IPS-NIHi11 (cell line): ENCODE results near the gene GTF3A.
"Not testable (repeated sequence)": the region's sequence is repeated elsewhere in the genome, so short reads cannot be mapped to it uniquely, and the experiment has no call there.

ENCODE experiments used
- DNase-seq: peaks from one replicate; pipeline ENCODE4 v3.0.0; 2012; ENCODE audit warnings: mixed read lengths, low spot score

The GTF3A gene

GRCh38 chr13:27424246-27425157 lies at the start of gene GTF3A:
Gene GTF3A (plus strand): TSS chr13:27424619.
- DNase-seq, result peak; percentile 100

- peak; percentile 75 for DNase-seq
Observed at GRCh38 chr13:27374650-27375049, 49.8 kb upstream of the GTF3A start.

- peak; percentile 78 for DNase-seq
Observed at GRCh38 chr13:27375686-27376326, 48.6 kb upstream of the GTF3A start.

- DNase-seq, result no peak
Observed at GRCh38 chr13:27379126-27379525, 45.3 kb upstream of the GTF3A start.

GRCh38 chr13:27379694-27380641 lies 44.5 kb upstream of the GTF3A start:
- peak; percentile 74 for DNase-seq

GRCh38 chr13:27381601-27382000 lies 42.8 kb upstream of the GTF3A start:
- no peak for DNase-seq

GRCh38 chr13:27383104-27383921 lies 41.1 kb upstream of the GTF3A start:
- no peak for DNase-seq

GRCh38 chr13:27384285-27384684 lies 40.1 kb upstream of the GTF3A start:
- no peak for DNase-seq

GRCh38 chr13:27388241-27388640 lies 36.2 kb upstream of the GTF3A start:
- DNase-seq, result no peak

GRCh38 chr13:27389891-27390290 lies 34.5 kb upstream of the GTF3A start:
- no peak for DNase-seq

- no peak for DNase-seq
Observed at GRCh38 chr13:27391471-27391870, 32.9 kb upstream of the GTF3A start.

- DNase-seq, result no peak
Observed at GRCh38 chr13:27393101-27393500, 31.3 kb upstream of the GTF3A start.

GRCh38 chr13:27395007-27395510 lies 29.4 kb upstream of the GTF3A start:
- peak; percentile 1 for DNase-seq

GRCh38 chr13:27396252-27396846 lies 28.1 kb upstream of the GTF3A start:
- DNase-seq, result no peak

GRCh38 chr13:27398360-27398759 lies 26.1 kb upstream of the GTF3A start:
- no peak for DNase-seq

GRCh38 chr13:27400405-27400804 lies 24.0 kb upstream of the GTF3A start:
- DNase-seq, result not testable (repeated sequence)

- DNase-seq, result no peak
Observed at GRCh38 chr13:27401210-27401609, 23.2 kb upstream of the GTF3A start.

GRCh38 chr13:27403203-27403678 lies 21.2 kb upstream of the GTF3A start:
- DNase-seq, result peak; percentile 26

GRCh38 chr13:27403727-27404385 lies 20.6 kb upstream of the GTF3A start:
- DNase-seq, result no peak

GRCh38 chr13:27404680-27405079 lies 19.7 kb upstream of the GTF3A start:
- DNase-seq, result no peak
